Measurements from ENCODE around the gene GSG1L. TPM values are rescaled to one million over a fixed set of nuclear protein-coding genes. Genes with fewer than 3 reads are reported as not detected.

GSG1L gene
- total RNA-seq, 1 donor from 2014 or later, result 1.4 TPM

- no peak for TF ChIP-seq CTCF (conservative IDR thresholded peaks at IDR 0.05)
- no peak for DNase-seq (ENCODE audit: extremely low spot score, unreplicated experiment)
- Mint-ChIP-seq H3K27me3 (peaks cover 11% of the 10 kb centered on the region), H3K9me3 (peaks cover 3% of the 10 kb centered on the region), H3K4me1 (ENCODE audit: unreplicated experiment) (no peaks in the 10 kb centered on the region), H3K36me3 (no peaks in the 10 kb centered on the region), H3K4me3 (no peak overlapping the region), H3K27ac (no peak overlapping the region)
Measured at GRCh38 chr16:28027055-28027454, 36.5 kb downstream of the GSG1L start.

DNA sequence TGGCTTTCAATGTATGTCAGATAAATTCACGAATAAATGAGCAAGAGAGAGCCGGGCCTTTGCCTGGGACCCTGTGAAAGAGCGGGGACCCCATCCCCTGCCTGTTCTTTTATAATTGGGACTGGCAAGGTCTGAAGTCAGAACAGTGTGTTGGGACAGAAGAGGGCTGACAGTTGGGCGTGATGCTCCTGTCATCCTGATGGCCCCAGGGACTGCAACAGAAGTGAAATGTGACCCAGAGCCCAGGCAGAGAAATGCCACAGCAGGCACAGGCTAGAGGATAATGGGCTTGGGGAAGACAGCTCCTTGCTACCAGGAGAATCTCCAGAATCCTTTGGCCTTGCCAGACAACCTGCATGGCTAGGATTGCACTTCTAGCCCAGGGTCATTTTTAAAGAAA is 37.9 kb downstream of the GSG1L start:
- Mint-ChIP-seq H3K36me3 (no peaks in the 10 kb centered on the region), H3K9me3 (peaks cover 3% of the 10 kb centered on the region), H3K4me3 (no peak overlapping the region), H3K27me3 (peaks cover 11% of the 10 kb centered on the region), H3K27ac (no peak overlapping the region), H3K4me1 (ENCODE audit: unreplicated experiment) (no peaks in the 10 kb centered on the region)
- DNase-seq (ENCODE audit: extremely low spot score, unreplicated experiment), result no peak
- no peak for TF ChIP-seq CTCF (conservative IDR thresholded peaks at IDR 0.05)

DNA sequence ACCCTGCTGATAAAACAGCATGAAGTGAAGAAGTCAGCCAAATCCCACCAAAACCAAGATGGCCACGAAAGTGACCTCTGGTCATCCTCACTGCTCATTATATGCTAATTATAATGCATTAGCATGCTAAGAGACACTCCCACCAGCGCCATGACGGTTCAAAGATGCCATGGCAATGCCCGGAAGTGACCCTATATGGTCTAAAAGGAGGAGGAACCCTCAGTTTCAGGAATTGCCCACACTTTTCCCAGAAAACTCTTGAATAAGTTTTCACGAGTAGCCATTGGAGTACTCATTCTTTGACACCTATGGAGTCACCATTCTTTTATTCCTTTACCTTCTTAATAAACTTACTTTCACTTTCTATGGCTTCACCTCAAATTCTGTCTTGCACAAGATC is 44.3 kb downstream of the GSG1L start:
- Mint-ChIP-seq H3K4me3 (no peak overlapping the region), H3K27ac (no peak overlapping the region), H3K9me3 (no peaks in the 10 kb centered on the region), H3K4me1 (ENCODE audit: unreplicated experiment) (no peaks in the 10 kb centered on the region), H3K36me3 (no peaks in the 10 kb centered on the region), H3K27me3 (peaks cover 13% of the 10 kb centered on the region)
- DNase-seq (ENCODE audit: extremely low spot score, unreplicated experiment), result no peak
- no peak for TF ChIP-seq CTCF (conservative IDR thresholded peaks at IDR 0.05)

DNA sequence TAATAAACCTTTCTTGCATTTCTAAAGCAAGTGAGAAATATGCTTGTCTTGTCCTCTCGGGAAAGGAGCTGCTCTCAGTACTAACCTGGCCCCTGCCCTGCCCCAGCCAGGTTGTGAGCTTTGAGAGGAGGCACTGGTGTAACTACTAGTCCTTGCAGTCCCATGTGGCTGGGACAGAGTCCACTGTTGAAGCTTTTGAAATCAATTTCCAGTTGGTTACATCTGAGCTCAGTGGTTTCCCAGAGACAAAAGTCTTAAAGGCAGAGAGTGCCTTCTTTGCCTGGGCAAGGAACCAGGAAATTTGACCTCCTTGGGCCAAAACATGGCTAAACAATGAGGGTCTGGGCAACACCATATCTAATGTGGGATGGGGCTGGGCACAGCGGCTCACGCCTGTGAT is 48.7 kb downstream of the GSG1L start:
- H3K27ac Mint-ChIP-seq, result no peak overlapping the region
- H3K4me1 Mint-ChIP-seq (ENCODE audit: unreplicated experiment), result peaks cover 12% of the 10 kb centered on the region
- DNase-seq (ENCODE audit: extremely low spot score, unreplicated experiment), result no peak
- H3K4me3 Mint-ChIP-seq, result no peak overlapping the region
- H3K9me3 Mint-ChIP-seq, result no peaks in the 10 kb centered on the region
- no peak for TF ChIP-seq CTCF (conservative IDR thresholded peaks at IDR 0.05)
- H3K36me3 Mint-ChIP-seq, result no peaks in the 10 kb centered on the region
- H3K27me3 Mint-ChIP-seq, result peaks cover 16% of the 10 kb centered on the region

DNA sequence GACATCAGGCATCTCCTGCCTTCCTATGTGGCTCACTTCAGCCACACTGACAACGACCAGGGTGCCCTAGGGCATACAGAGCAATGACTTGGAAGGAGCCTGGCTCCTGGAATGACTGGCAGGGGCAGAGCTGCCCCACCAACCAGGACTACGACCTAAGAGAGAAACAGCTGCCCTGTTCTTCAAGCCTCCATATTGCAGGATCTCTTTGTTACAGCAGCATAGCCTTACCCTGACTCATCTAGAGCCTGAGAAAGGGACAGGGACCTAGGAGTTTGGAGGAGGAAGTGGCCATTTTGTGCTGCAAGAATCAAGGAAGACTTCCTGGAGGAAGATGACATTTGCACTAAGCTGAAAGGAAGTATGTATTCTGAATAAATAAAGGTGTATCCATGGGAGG is 49.6 kb downstream of the GSG1L start:
- Mint-ChIP-seq H3K4me3 (no peak overlapping the region), H3K4me1 (ENCODE audit: unreplicated experiment) (peaks cover 15% of the 10 kb centered on the region), H3K36me3 (no peaks in the 10 kb centered on the region), H3K27ac (no peak overlapping the region), H3K9me3 (no peaks in the 10 kb centered on the region), H3K27me3 (peaks cover 17% of the 10 kb centered on the region)
- TF ChIP-seq CTCF (conservative IDR thresholded peaks at IDR 0.05), result no peak
- DNase-seq (ENCODE audit: extremely low spot score, unreplicated experiment), result no peak

GRCh38 chr16:28013392-28013791 is 50.1 kb downstream of the GSG1L start:
- H3K36me3 Mint-ChIP-seq, result no peaks in the 10 kb centered on the region
- H3K9me3 Mint-ChIP-seq, result no peaks in the 10 kb centered on the region
- DNase-seq (ENCODE audit: extremely low spot score, unreplicated experiment), result no peak
- H3K4me3 Mint-ChIP-seq, result no peak overlapping the region
- peaks cover 15% of the 10 kb centered on the region for H3K27me3 Mint-ChIP-seq
- H3K4me1 Mint-ChIP-seq (ENCODE audit: unreplicated experiment), result peaks cover 15% of the 10 kb centered on the region
- no peak for TF ChIP-seq CTCF (conservative IDR thresholded peaks at IDR 0.05)
- H3K27ac Mint-ChIP-seq, result no peak overlapping the region
